Stomach (tissue), 9 donors: Measurements from ENCODE around the gene STK31. TPM values are rescaled to one million over a fixed set of nuclear protein-coding genes. Genes with fewer than 3 reads are reported as not detected.

Experiments
- DNase-seq, 2 donors: peaks; one replicate each; pipeline versions ENCODE4 v3.0.0 to v3.0.0-alpha.2; 2013 to 2019
- H3K27ac ChIP-seq, 5 donors: fragments of 200-600 bp in 4 of 5; sonication (generic) in 4 of 5; one replicate each; pipeline ENCODE4 v1.5.1; 2013 to 2019; ENCODE audit warnings: mild to moderate bottlenecking in 1 of 5, moderate library complexity in 1 of 5
- H3K27me3 ChIP-seq, 3 donors: fragments of 200-600 bp; sonication (generic); one replicate each; pipeline ENCODE4 v1.5.1; 2017 to 2019; ENCODE audit warnings: mixed run types in 1 of 3
- H3K36me3 ChIP-seq, 4 donors: fragments of 200-600 bp; sonication (generic); 1 replicate in 3 of 4; 2 replicates in 1 of 4; pipeline ENCODE4 v1.5.1; 2016 to 2019
- H3K4me1 ChIP-seq, 4 donors: fragments of 200-600 bp; sonication (generic); one replicate each; pipeline ENCODE4 v1.5.1; 2016 to 2019
- H3K4me3 ChIP-seq, 4 donors: fragments of 200-600 bp; sonication (generic) in 3 of 4; one replicate each; pipeline ENCODE4 v1.5.1; 2016 to 2019; ENCODE audit warnings: mild to moderate bottlenecking in 1 of 4
- H3K9me3 ChIP-seq, 4 donors: fragments of 200-600 bp; sonication (generic); one replicate each; pipeline ENCODE4 v1.5.1; 2016 to 2019
- CTCF ChIP-seq, 7 experiments: fragments of 450-650 bp in 4 of 7; fragments of 200-600 bp in 3 of 7; sonication (generic) in 3 of 7; IDR thresholded peaks; one replicate each; pipeline ENCODE4 v1.5.1; 2016 to 2019; ENCODE audit warnings: antibody characterized with exemption in 7 of 7, control low read depth in 2 of 7, mild to moderate bottlenecking in 1 of 7
- EP300 ChIP-seq: sonication (generic); formaldehyde crosslinking; IDR thresholded peaks from one replicate; pipeline ENCODE4 v1.6.1; 2017; ENCODE audit warnings: antibody characterized with exemption
- POLR2A ChIP-seq, 4 donors: fragments of 450-650 bp; IDR thresholded peaks; one replicate each; pipeline ENCODE4 v1.6.1; 2016; ENCODE audit warnings: antibody characterized with exemption in 4 of 4, control low read depth in 2 of 4, mild to moderate bottlenecking in 1 of 4, moderate library complexity in 1 of 4
- POLR2AphosphoS5 ChIP-seq, 3 donors: sonication (generic); formaldehyde crosslinking; IDR thresholded peaks; one replicate each; pipeline ENCODE4 v1.6.1; 2016; ENCODE audit warnings: antibody characterized with exemption in 3 of 3
- WGBS, 5 donors: extraction: QIAGEN DNeasy Blood & Tissue Kit in 3 of 5; methylation state at CpG; one replicate each; pipeline versions ENCODE4 v1.1.5 to v1.1.7; 2013 to 2018; 5-methylcytosine and 5-hydroxymethylcytosine counted together
- intact Hi-C: fragments of 100-400 bp; cut with DNase I; formaldehyde crosslinking; loops from one replicate; pipeline ENCODE4 v1.15.1; 2023; ENCODE audit warnings: low total_unique reads
- polyA plus RNA-seq, 3 donors: library from polyadenylated mRNA; stranded (reverse); fragments of 200-250 nt; gene quantifications; one replicate each; pipeline ENCODE4 v1.2.3, GENCODE V29; 2013
- total RNA-seq, 5 donors: library from RNA; depleted of rRNA; stranded (reverse); fragments of >200 nt; gene quantifications; one replicate each; pipeline versions ENCODE4 v1.1.0 to v1.2.3, GENCODE V29; 2014 to 2016
- donor health status: healthy with polysubstance abuse.
- donor health status: Bipolar disorder and iron deficiency.
- donor health status: healthy.

The STK31 gene
- total and polyA plus RNA-seq, 8 donors, result 0.65 to 9.0 (median 1.8) TPM; not detected in 2

DNA sequence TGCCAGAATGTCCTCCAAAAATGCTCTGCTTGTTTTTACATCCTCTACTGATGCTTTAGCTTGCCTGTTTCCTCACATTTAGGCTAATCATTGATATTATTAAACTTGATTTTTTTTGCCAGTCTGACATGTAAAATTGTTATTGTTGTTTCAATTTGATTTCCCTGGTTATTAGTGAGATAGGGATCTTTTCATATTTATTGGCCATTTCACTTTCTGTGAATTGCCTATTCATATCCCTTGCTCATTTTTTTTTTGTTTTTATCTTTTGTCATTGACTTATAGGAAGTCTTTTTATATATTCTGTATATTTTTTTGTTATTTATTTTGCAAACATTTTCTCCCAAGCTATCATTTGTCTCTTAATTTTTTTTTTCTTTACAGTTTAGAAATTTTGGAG, 16.8 kb upstream of the STK31 start:
- Histone ChIP-seq H3K36me3 (peaks cover 6 to 84% (median 73%) of the 10 kb centered on the region in 4 donors), H3K4me1 (peaks cover 0 to 14% (median 0%) of the 10 kb centered on the region in 4 donors), H3K27me3 (no peaks in the 10 kb centered on the region), H3K4me3 (no peak overlapping the region), H3K27ac (no peak overlapping the region), H3K9me3 (peaks cover 0 to 4% (median 0%) of the 10 kb centered on the region in 4 donors)
- intact Hi-C loops, result no loop called here
- no peak for DNase-seq
- TF ChIP-seq CTCF (IDR thresholded peaks at IDR 0.05) (no peak), EP300 (no peak), POLR2AphosphoS5 (IDR thresholded peaks at IDR 0.05) (no peak), POLR2A (IDR thresholded peaks at IDR 0.05) (no peak)

DNA sequence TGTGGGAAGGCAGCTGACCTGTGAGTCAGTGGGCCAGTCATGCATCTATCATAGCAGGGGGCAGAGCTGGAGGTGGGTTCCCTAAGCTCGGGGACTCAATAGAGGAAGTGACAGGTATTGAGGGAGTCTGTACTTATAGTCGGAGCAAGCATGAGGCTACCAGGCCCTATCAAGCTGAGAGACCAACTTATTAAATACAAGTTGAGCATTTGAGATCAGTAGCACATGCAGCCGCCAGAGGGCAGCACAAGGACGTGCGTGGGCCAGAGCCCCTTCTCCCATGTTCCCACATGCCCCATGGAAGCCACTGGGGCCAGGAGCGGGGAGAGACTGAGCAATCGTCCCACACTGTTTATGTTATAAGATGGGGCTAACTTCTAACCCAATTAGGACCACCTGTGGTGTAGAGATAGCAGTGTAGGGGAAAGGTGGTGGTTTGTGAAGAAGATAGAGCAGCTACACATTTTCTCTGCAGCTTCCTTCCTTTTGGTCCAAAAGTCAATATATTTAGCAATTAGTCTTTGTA, 13.0 kb upstream of the STK31 start:
- Histone ChIP-seq H3K36me3 (peaks cover 4 to 71% (median 50%) of the 10 kb centered on the region in 4 donors), H3K4me3 (no peak overlapping the region), H3K9me3 (peaks cover 0 to 4% (median 0%) of the 10 kb centered on the region in 4 donors), H3K27me3 (no peaks in the 10 kb centered on the region), H3K27ac (no peak overlapping the region), H3K4me1 (peaks cover 0 to 17% (median 0%) of the 10 kb centered on the region in 4 donors)
- 22 to 45% (median 27%) methylated on average over 5 to 7 of the region's 7 CpGs for WGBS, 5 donors
- intact Hi-C loops, result no loop called here
- DNase-seq, result peak; percentile 65 to 82
- TF ChIP-seq POLR2A (IDR thresholded peaks at IDR 0.05) (no peak), CTCF (IDR thresholded peaks at IDR 0.05) (peak in 5 of 7 experiments; percentile 31 to 54 (median 39))

GRCh38 chr7:23698822-23699221, 11.2 kb upstream of the STK31 start:
- no peak overlapping the region for H3K4me3 ChIP-seq
- H3K27ac ChIP-seq, result peak overlapping the region in 1 of 5 donors; percentile 31
- no peaks in the 10 kb centered on the region for H3K27me3 ChIP-seq
- H3K9me3 ChIP-seq, result no peaks in the 10 kb centered on the region
- intact Hi-C loops, result no loop called here
- TF ChIP-seq EP300, result no peak
- no peak for TF ChIP-seq POLR2A (IDR thresholded peaks at IDR 0.05)
- TF ChIP-seq CTCF (IDR thresholded peaks at IDR 0.05), result no peak
- TF ChIP-seq POLR2AphosphoS5 (IDR thresholded peaks at IDR 0.05), result no peak
- H3K36me3 ChIP-seq, result peaks cover 11 to 72% (median 48%) of the 10 kb centered on the region in 4 donors
- no peak for DNase-seq
- 16 to 27% (median 20%) methylated on average over 2 of the region's 2 CpGs for WGBS, 5 donors
- peaks cover 0 to 17% (median 0%) of the 10 kb centered on the region in 4 donors for H3K4me1 ChIP-seq

GRCh38 chr7:23700046-23700445, 10.0 kb upstream of the STK31 start:
- WGBS, 5 donors, result 57 to 73% (median 69%) methylated on average over 4 of the region's 4 CpGs
- peaks cover 0 to 17% (median 0%) of the 10 kb centered on the region in 4 donors for H3K4me1 ChIP-seq
- intact Hi-C loops, result no loop called here
- peaks cover 0 to 2% (median under 1%) of the 10 kb centered on the region in 4 donors for H3K9me3 ChIP-seq
- TF ChIP-seq EP300 (no peak), POLR2A (IDR thresholded peaks at IDR 0.05) (no peak), CTCF (IDR thresholded peaks at IDR 0.05) (no peak), POLR2AphosphoS5 (IDR thresholded peaks at IDR 0.05) (no peak)
- peaks cover 11 to 74% (median 48%) of the 10 kb centered on the region in 4 donors for H3K36me3 ChIP-seq
- no peak overlapping the region for H3K27ac ChIP-seq
- no peaks in the 10 kb centered on the region for H3K27me3 ChIP-seq
- DNase-seq, result peak in 1 of 2 donors; percentile 51
- H3K4me3 ChIP-seq, result no peak overlapping the region
